ENCODE measurements around the gene STXBP4.
"Not testable (repeated sequence)": the region's sequence is repeated elsewhere in the genome, so short reads cannot be mapped to it uniquely, and the experiment has no call there.

STXBP4 gene

DNA sequence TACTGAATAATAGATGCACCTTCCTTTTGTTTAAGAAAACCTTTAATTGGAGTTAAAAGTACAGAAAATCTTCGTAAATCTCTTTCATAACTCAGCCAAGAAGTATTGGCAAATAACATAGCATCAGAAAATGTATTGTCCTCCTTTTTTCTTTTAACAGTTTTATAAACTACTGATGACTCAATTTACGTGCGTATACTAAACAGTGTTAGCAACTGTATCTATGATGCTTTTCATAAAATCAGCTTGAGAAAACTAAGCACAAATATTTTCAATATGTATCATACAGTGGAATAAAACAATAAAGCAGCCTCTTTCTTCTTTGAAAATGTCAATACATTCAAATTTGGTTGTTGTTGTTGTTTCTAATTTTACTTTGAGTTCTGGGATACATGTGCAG, 88.6 kb downstream of the STXBP4 start:
- DNase-seq (ENCODE audit: low spot score): no peak

DNA sequence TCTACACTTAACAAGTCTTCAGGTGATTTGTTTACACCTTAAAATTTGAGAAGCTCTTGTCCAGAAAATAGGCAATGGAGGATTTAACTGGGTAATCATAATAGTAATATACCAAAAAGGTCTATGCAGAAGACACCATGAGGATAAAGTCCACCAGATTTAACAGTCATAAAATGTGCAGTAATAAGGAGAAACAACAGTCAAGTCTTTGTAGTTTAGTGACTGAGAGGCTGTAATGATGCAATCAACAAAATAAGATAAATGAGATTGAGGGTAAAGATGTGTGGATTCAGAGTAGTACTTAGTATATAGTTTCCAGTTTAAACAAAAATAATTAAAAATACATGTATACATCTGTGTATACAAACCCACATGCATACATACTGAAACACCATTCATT, 91.2 kb downstream of the STXBP4 start:
- no peak for DNase-seq (ENCODE audit: low spot score)

GRCh38 chr17:55062921-55063320, 94.4 kb downstream of the STXBP4 start:
- DNase-seq (ENCODE audit: low spot score): no peak

DNA sequence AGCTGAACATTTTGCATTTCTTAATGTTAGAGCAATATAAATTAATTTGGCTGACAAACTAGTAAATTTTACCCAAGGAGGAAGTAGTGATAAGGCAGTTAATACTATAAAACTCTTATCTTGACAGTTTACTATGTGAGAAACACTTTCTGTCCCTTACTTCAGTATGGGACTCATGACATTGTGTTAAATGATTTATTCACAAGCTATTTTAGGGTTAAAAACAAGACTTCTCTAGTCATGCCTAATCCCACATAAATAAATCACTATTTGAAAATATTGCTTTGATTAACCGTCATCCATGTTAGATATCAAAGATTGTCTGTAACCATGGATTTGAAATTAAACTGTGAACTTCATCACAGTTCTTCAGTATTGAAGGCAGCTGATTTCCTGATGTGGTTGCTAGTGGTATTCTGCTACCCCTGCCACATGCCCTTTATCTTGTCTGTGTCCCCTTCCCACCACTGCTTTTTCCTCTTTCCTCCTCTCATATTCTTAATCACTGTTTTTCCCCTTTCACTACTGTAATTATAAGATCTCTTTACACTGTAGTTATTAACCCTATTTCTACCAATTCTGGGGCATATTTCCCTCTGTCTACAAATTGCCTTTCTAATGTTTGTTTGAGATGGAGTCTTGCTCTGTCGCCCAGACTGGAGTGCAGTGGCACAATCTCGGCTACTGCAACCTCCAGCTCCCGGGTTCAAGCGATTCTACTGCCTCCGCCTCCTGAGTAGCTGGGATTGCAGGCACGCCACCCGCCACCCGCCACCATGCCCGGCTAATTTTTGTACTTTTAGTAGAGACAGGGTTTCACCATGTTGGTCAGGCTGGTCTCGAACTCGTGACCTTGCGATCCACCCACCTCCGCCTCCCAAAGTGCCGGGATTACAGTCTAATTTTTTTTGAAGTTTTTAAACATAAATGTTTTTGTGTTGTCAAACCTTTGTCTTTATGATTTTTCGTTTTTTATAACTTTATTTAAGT, 95.6 kb downstream of the STXBP4 start:
- no peak for DNase-seq (ENCODE audit: low spot score)

- no peak for DNase-seq (ENCODE audit: low spot score)
Observed at GRCh38 chr17:55067697-55068439, 99.3 kb downstream of the STXBP4 start.

DNA sequence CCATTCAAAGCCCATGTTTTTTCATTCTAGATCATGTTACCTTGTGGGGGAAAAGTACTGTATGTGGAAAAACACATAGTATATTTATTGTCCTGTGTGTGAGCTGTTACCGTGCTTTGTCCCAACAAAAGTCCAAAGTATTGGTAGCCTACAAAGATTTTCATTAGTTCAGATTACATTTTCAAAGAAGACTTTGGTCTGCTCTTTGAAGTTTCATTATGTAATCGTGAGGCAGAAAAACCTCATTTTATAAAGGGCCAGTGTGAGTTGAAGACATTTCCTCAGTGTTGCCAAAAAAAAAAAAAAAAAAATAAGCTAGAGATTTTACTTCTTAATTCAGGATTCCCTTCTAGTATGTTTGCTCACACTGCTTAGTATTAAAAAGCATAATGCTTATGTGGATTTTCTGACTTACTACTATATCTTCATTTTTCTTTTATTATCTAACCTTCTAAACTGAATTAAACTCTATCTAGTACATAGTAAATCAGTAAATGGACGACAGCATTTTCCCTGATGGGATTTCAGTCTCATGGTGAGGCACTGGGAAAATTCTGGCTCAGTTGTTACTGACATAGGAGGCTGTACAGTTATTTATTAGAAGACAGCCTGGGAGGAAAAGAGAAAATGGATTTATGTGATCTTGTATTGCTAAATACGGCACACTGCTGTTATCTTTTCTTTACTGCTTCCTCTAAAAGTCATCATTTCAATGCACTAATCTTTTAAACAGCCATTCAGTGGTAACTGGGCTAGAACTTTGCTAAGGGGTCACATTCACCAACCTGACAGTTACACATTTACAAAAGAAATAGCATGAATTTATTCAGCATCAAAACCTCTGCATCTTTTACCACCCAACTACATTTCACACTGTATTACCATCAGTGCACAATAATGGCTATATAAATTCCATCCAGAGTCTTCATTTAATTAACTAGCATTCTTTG, 100.6 kb downstream of the STXBP4 start:
- DNase-seq (ENCODE audit: low spot score): no peak

GRCh38 chr17:55069983-55070529, 101.5 kb downstream of the STXBP4 start:
- no peak for DNase-seq (ENCODE audit: low spot score)

DNA sequence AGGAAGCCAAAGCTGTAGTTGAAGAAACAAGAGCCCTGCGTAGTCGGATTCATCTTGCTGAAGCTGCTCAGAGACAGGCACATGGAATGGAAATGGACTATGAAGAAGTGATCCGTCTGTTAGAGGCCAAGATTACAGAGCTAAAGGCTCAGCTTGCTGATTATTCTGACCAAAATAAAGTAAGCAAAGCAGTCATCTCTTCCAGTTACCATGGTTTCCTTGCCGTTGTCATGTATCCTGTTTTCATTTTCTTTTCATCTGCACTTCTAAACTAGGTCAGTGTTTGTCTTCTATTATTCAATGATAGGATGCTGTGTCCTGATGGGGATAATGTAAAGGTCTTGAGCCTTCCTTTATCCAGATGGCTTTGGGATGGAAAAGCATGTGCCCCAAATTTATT, 104.3 kb downstream of the STXBP4 start:
- DNase-seq (ENCODE audit: low spot score): no peak

DNA sequence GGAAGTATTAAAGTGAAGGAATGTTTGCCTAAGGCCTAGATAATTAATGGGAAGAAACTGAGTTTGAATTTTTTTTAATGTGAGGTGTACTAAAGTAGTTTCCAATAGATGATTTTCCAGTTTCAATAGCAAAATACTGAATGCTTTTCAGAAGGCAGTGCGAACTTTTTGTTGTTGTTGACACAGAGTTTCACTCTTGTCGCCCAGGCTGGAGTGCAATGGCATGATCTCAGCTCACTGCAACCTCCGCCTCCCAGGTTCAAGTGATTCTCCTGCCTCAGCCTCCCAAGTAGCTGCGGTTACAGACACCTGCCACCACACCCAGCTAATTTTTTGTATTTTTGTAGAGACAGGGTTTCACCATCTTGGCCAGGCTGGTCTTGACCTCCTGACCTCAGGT, 104.9 kb downstream of the STXBP4 start:
- not testable (repeated sequence) for DNase-seq (ENCODE audit: low spot score)

- no peak for DNase-seq (ENCODE audit: low spot score)
Observed at GRCh38 chr17:55081559-55081958, 113.0 kb downstream of the STXBP4 start.

GRCh38 chr17:55086635-55087058, 118.1 kb downstream of the STXBP4 start:
- peak; percentile 63 for DNase-seq (ENCODE audit: low spot score)

- no peak for DNase-seq (ENCODE audit: low spot score)
Observed at GRCh38 chr17:55089256-55089655, 120.7 kb downstream of the STXBP4 start.

DNA sequence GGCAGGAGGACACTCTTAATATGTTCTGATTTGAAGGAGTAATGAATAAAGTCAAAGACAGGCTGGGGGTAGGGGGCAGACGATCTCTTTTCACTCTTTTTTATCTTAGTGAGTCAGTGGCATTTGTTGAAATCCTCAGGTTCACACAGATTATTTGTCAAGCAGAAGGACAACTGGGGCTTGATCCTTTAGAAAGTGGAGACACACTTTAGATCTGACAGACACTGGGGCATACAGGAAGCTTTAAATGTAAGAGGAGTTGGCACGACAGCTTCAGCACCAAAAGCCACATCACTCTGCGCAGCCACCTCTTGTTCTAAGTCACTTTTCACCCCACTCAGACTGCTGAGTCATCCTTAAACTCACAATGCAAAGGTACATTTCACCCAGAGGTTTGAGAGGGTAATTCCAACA, 121.5 kb downstream of the STXBP4 start:
- no peak for DNase-seq (ENCODE audit: low spot score)

DNA sequence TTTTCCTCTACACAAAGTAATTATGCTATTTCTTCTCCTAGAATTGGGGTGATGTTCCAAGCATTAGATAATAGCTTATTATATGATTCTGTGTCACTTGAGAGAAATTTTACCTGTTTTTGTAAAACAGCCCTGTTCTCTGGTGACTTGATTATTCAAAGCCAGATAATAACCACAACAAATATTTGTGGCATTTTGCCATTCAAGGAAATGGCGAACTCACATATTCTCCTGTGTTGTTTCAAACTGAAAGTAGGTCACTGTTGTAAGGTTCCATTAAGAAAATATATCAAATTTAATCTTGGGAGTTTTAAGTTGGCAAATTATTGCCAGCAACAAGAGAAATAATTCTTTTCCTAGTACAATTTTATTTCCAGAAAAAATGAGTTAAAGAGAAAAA, 124.8 kb downstream of the STXBP4 start:
- DNase-seq (ENCODE audit: low spot score): no peak

GRCh38 chr17:55098765-55099164, 130.2 kb downstream of the STXBP4 start:
- no peak for DNase-seq (ENCODE audit: low spot score)

DNA sequence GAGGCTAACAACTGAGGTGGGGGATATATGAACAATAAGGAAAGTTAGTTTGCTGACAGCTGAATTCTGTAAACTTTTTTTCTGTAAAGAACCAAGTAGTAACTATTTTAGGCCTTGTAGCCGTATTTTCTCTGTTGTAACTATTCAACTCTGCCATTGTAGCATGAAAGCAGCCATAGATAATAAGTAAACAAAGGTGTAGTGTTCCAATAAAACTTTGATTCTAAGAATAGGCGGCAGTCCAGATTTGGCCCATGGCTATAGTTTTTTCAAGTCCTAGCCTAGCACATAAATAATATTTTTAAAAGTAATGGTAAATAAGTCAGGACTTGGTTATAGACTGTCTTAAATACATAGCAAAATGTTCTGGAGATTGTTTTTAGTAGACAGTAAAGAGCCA, 142.0 kb downstream of the STXBP4 start:
- DNase-seq (ENCODE audit: low spot score): no peak

GRCh38 chr17:55114283-55114682, 145.7 kb downstream of the STXBP4 start:
- no peak for DNase-seq (ENCODE audit: low spot score)

DNA sequence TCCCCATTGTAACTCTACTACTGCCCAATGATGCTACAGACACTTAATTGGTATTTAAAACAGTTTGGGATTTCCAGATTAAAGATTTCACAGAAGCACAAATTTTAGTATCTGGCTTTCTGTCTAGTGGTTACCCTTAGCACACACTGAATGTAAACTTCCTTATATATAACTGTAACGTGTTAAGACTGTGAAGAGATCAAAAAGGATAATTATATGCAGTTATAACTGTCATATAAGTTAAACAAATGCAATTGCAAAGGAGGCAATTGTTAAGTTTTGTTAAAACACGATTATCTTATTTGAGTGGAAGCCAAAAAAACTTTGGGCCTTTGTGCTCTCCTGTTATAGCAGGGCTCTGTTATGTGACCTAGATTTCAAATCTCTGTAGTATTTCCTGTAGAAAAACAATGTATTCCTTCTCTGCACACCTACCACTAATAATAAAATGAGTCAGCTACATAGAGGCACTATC, 147.9 kb downstream of the STXBP4 start:
- DNase-seq (ENCODE audit: low spot score): peak; percentile 19

- DNase-seq (ENCODE audit: low spot score): no peak
Observed at GRCh38 chr17:55117164-55117563, 148.6 kb downstream of the STXBP4 start.

DNA sequence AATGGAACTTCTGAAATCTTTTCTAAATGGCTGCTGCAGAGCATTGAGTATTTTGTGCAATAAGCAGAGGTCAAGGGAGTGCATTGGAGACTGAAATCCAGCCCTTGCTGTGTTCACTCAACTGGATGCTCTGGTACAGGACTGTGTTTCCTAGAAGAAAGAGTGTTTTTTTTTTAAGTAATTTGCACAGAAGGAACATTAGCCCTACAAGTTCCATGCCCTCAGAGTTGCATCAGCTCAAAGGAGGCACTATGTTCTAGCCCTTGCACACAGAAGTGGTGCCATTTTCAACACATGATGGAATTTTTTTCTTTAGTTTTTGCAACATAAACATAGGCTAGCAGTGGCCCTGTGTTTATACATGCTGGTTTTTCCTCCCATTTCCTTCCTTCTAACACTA, 152.1 kb downstream of the STXBP4 start:
- DNase-seq (ENCODE audit: low spot score): no peak

- DNase-seq (ENCODE audit: low spot score): no peak
Observed at GRCh38 chr17:55121268-55121667, 152.7 kb downstream of the STXBP4 start.

Measured in kidney capillary endothelial cell (primary cell).